HEK293T (cell line): Measurements from ENCODE around the gene GPR158.

ENCODE experiments used
- CTCF ChIA-PET: fragments of 350-600 bp; formaldehyde crosslinking; extraction: SDS; loops from one replicate; lab custom pipeline; 2021; ENCODE audit warnings: antibody characterized with exemption, inconsistent platforms; lab: Yijun Ruan, JAX
- POLR2A ChIA-PET: fragments of 350-600 bp; formaldehyde crosslinking; extraction: SDS; loops from one replicate; lab custom pipeline; 2020; ENCODE audit warnings: antibody characterized with exemption, inconsistent platforms; lab: Yijun Ruan, JAX
- DNase-seq: peaks from one replicate; pipeline ENCODE4 v3.0.0; 2012; ENCODE audit warnings: mixed read lengths; ENCODE audit errors: extremely low spot score
- ARNT ChIP-seq: fragments of 450-650 bp; IDR thresholded peaks from 2 replicates; pipeline ENCODE4 v1.6.1; 2017; ENCODE audit warnings: mild to moderate bottlenecking
- BHLHE40 ChIP-seq: fragments of 450-650 bp; IDR thresholded peaks from 2 replicates; pipeline ENCODE4 v1.6.1; 2016; ENCODE audit warnings: mild to moderate bottlenecking, moderate library complexity, borderline replicate concordance
- CTBP1 ChIP-seq: fragments of 450-650 bp; IDR thresholded peaks from 2 replicates; pipeline ENCODE4 v1.6.1; 2016; ENCODE audit warnings: borderline replicate concordance
- ELF4 ChIP-seq: fragments of 450-650 bp; IDR thresholded peaks from 2 replicates; pipeline ENCODE4 v1.6.1; 2017; ENCODE audit warnings: antibody characterized with exemption
- FOXA1 ChIP-seq: fragments of 450-650 bp; IDR thresholded peaks from 2 replicates; pipeline ENCODE4 v1.6.1; 2016; ENCODE audit warnings: mild to moderate bottlenecking
- FOXK2 ChIP-seq: fragments of 450-650 bp; IDR thresholded peaks from 2 replicates; pipeline ENCODE4 v1.6.1; 2016; ENCODE audit warnings: mild to moderate bottlenecking
- FOXM1 ChIP-seq: fragments of 450-650 bp; IDR thresholded peaks from 2 replicates; pipeline ENCODE4 v1.6.1; 2017; ENCODE audit warnings: mild to moderate bottlenecking, borderline replicate concordance
- HDGF ChIP-seq: fragments of 450-650 bp; IDR thresholded peaks from 2 replicates; pipeline ENCODE4 v1.6.1; 2017; ENCODE audit warnings: antibody characterized with exemption, borderline replicate concordance
- L3MBTL2 ChIP-seq: fragments of 450-650 bp; conservative IDR thresholded peaks from 2 replicates; pipeline ENCODE4 v1.6.1; 2016; ENCODE audit warnings: mild to moderate bottlenecking
- LEF1 ChIP-seq: fragments of 450-650 bp; IDR thresholded peaks from 2 replicates; pipeline ENCODE4 v1.6.1; 2017; ENCODE audit warnings: mild to moderate bottlenecking, borderline replicate concordance
- NFRKB ChIP-seq: fragments of 450-650 bp; IDR thresholded peaks from 2 replicates; pipeline ENCODE4 v1.6.1; 2016; ENCODE audit warnings: mild to moderate bottlenecking, moderate library complexity
- PKNOX1 ChIP-seq: fragments of 450-650 bp; IDR thresholded peaks from 2 replicates; pipeline ENCODE4 v1.6.1; 2016
- SP1 ChIP-seq: fragments of 450-650 bp; IDR thresholded peaks from 2 replicates; pipeline ENCODE4 v1.6.1; 2017
- SUZ12 ChIP-seq: fragments of 450-650 bp; IDR thresholded peaks from 2 replicates; pipeline ENCODE4 v1.6.1; 2016; ENCODE audit warnings: mild to moderate bottlenecking
- TARDBP ChIP-seq: fragments of 450-650 bp; IDR thresholded peaks from 2 replicates; pipeline ENCODE4 v1.6.1; 2016
- ZNF384 ChIP-seq: fragments of 450-650 bp; IDR thresholded peaks from 2 replicates; pipeline ENCODE4 v1.6.1; 2016

The GPR158 gene

DNA sequence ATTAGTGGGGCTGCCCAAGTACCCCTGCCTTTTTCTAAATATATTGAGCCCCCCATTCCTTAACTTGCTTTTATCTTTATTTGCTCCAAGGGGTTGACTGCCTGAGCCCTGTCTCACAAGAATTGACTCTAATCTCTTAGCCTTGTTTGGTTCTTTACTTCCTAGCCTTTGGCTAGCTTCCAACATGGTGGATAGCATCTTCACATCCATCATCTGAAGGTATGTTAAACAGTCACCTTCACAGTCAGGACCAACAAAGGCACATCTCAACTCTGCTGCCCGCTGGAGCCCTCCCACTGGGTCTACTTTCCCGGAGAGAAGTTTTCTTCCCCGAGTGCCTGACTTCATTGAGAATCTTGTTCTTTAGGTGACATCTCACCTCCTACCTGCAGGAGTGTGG, 329.5 kb downstream of the GPR158 start:
- CTCF ChIA-PET, result no interaction called here
- POLR2A ChIA-PET, result interaction anchor here (0.5 kb wide), 1 partner anchor 15 kb away, joined by 3 read pairs; no protein-coding TSS in a partner anchor
- no peak for TF ChIP-seq TARDBP
- no peak for TF ChIP-seq ELF4
- no peak for TF ChIP-seq NFRKB
- no peak for TF ChIP-seq ZNF384
- no peak for TF ChIP-seq CTBP1
- TF ChIP-seq SUZ12, result no peak
- no peak for TF ChIP-seq FOXK2
- no peak for TF ChIP-seq FOXM1
- TF ChIP-seq HDGF, result no peak
- no peak for TF ChIP-seq ARNT
- no peak for TF ChIP-seq L3MBTL2
- TF ChIP-seq LEF1, result no peak
- no peak for TF ChIP-seq FOXA1
- TF ChIP-seq PKNOX1, result no peak
- no peak for TF ChIP-seq SP1
- no peak for TF ChIP-seq BHLHE40
- no peak for DNase-seq

DNA sequence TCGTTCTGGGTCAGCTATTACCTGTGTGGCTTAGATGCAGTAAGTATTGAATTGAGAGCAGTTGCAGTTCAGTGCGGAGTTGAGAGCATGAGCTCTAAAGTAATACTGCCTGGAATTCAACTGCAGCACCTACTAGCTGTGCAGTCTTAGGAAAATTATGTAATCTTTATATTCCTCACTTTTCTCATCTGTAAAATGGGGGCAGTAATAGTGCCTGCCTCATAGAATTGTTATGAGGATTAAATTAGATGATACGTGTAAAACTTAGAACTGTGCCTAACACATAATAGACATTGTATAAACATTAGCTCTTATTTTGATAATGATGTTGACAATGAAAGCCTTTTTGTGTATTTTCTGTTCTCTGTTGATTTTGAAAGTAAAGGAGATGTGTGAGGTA, 330.0 kb downstream of the GPR158 start:
- CTCF ChIA-PET, result no interaction called here
- POLR2A ChIA-PET, result interaction anchor here (0.5 kb wide), 1 partner anchor 16 kb away, joined by 3 read pairs; no protein-coding TSS in a partner anchor
- TF ChIP-seq TARDBP (no peak), ELF4 (no peak), CTBP1 (no peak), SP1 (no peak), ARNT (no peak), FOXA1 (no peak), FOXM1 (no peak), NFRKB (no peak), BHLHE40 (no peak), L3MBTL2 (no peak), PKNOX1 (no peak), LEF1 (no peak), FOXK2 (no peak), HDGF (no peak), SUZ12 (no peak), ZNF384 (no peak)
- no peak for DNase-seq

- ChIA-PET POLR2A (no interaction called here), CTCF (no interaction called here)
- TF ChIP-seq L3MBTL2 (no peak), LEF1 (no peak), FOXA1 (no peak), PKNOX1 (no peak), SP1 (no peak), BHLHE40 (no peak), ZNF384 (no peak), FOXM1 (no peak), NFRKB (no peak), HDGF (no peak), ARNT (no peak), FOXK2 (no peak), TARDBP (no peak), SUZ12 (no peak)
- DNase-seq, result no peak
Observed at GRCh38 chr10:25505466-25505865, 330.7 kb downstream of the GPR158 start.

DNA sequence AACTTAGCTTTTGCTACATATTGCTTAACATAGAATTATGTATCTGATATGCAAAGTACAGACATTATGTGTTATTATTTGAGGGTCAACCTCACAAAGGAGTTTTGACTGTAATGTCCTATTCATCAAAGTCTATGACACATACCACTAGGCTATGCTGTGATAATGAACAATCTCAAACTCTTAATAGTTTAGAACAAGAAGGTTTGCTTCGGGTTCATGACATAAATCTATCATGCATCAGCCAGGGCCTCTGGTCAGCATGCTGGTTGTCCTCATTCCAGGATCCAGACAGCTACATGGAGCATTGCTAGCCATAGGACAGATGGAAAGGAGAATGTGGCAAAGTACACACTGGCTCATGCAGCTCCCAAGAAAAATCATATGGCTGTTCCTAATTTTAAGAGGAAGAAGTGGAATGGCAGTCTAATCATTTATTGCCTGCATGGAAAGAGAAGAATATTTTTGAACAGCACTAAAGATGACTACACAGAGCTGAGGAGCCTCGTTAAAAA, 332.1 kb downstream of the GPR158 start:
- no peak for TF ChIP-seq SP1
- TF ChIP-seq ELF4, result no peak
- ChIA-PET CTCF (interaction anchor here (0.6 kb wide), 1 partner anchor 177 kb away, joined by 3 read pairs; no protein-coding TSS in a partner anchor), POLR2A (no interaction called here)
- DNase-seq, result no peak

GRCh38 chr10:25508112-25508815, 333.5 kb downstream of the GPR158 start:
- CTCF ChIA-PET, result interaction anchor here (0.6 kb wide), 1 partner anchor 64 kb away, joined by 4 read pairs; no protein-coding TSS in a partner anchor
- no peak for DNase-seq
- POLR2A ChIA-PET, result no interaction called here
- TF ChIP-seq ARNT, result no peak
- no peak for TF ChIP-seq L3MBTL2
- TF ChIP-seq PKNOX1, result no peak
- TF ChIP-seq HDGF, result no peak
- no peak for TF ChIP-seq SUZ12
- TF ChIP-seq FOXK2, result no peak
